ENCODE data around the gene KNCN.

- TF ChIP-seq, protein P1, sequence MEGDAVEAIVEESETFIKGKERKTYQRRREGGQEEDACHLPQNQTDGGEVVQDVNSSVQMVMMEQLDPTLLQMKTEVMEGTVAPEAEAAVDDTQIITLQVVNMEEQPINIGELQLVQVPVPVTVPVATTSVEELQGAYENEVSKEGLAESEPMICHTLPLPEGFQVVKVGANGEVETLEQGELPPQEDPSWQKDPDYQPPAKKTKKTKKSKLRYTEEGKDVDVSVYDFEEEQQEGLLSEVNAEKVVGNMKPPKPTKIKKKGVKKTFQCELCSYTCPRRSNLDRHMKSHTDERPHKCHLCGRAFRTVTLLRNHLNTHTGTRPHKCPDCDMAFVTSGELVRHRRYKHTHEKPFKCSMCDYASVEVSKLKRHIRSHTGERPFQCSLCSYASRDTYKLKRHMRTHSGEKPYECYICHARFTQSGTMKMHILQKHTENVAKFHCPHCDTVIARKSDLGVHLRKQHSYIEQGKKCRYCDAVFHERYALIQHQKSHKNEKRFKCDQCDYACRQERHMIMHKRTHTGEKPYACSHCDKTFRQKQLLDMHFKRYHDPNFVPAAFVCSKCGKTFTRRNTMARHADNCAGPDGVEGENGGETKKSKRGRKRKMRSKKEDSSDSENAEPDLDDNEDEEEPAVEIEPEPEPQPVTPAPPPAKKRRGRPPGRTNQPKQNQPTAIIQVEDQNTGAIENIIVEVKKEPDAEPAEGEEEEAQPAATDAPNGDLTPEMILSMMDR (IDR thresholded peaks at IDR 0.05) = no peak
- TF ChIP-seq POLR2A (IDR thresholded peaks at IDR 0.05) = no peak
Observed at GRCh38 chr1:46582972-46583371, 31.5 kb upstream of the KNCN start.
